Myocyte (in vitro differentiated cells): ENCODE data around the gene CAPN11. TPM values are rescaled to one million over a fixed set of nuclear protein-coding genes. Genes with fewer than 3 reads are reported as not detected.
A peak's percentile ranks its signal among the peaks of the same experiment; 100 is the strongest.

Experiments used
- DNase-seq: peaks from one replicate; pipeline ENCODE4 v3.0.0-alpha.2; 2012; ENCODE audit warnings: low read depth
- total RNA-seq: library from RNA; depleted of rRNA; stranded (reverse); fragments of >200 nt; gene quantifications from 2 replicates; pipeline ENCODE4 v1.2.3, GENCODE V29; 2014

Gene CAPN11
- total RNA-seq, 1 donor from 2014 or later: 1.0 TPM

DNA sequence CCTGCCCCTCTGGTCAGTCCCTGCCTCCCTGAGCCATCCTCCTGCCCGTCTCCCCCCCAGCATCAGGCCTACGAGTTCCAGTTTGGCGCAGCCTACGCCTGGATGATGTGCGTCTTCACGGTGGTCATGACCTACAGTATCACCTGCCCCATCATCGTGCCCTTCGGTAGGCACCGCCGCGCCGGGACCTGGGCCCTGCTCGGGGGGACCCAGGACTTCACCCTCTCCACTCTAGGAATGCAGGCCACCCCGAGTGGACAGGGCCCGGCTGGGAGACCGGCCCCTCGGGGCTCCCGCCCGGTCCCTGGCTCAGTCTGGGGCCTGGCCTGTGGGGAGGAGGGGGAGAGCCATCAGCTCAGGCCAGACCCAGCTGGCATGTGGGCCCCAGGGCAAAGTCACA is 6.1 kb upstream of the CAPN11 start:
- DNase-seq: no peak

DNA sequence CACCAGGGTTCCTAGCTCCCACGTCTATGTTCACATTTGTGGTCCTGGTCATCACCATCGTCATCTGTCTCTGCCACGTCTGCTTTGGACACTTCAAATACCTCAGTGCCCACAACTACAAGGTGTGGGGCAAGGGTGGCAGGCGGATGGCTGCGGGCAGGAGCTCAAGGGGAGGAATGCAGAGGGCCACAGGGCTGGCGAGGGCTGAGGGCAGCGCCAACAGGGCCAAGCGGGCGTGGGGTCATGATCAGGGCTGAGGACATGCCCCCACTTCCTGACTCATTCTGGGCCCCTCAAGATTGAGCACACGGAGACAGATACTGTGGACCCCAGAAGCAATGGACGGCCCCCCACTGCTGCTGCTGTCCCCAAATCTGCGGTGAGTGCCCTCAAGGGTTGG is 4.6 kb upstream of the CAPN11 start:
- no peak for DNase-seq

DNA sequence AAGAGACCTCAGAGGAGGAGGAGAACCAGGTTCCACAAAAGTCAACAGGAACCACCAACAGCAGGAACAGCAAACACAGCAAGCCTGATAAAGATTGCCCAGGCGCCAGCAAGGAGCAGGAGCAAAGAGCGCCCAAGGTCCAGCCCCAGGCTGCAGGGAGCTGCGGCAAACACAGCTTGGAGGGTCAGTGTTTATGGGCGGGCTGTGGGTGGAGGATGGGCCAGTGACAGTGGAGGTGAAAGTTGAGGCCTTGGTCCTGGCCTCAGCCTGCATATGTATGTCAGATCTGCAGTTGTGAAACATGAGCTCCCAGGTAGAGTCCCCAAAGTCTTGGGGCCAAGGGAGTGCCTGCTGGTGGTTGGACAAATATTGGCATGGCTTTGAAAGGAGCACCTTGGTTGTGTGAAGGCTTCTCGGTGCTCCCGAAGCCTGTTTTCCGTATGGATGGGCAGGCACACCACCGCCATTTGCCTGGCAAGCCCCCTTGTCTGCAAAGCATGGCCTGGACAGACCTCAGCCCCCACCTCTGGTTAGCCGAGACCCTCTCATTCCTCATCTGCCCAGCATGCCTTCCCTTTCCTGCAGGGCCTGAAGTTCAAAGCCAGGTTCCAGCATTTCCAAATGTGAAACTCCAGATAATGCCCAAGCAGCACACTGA is 2.0 kb upstream of the CAPN11 start:
- DNase-seq: no peak

DNA sequence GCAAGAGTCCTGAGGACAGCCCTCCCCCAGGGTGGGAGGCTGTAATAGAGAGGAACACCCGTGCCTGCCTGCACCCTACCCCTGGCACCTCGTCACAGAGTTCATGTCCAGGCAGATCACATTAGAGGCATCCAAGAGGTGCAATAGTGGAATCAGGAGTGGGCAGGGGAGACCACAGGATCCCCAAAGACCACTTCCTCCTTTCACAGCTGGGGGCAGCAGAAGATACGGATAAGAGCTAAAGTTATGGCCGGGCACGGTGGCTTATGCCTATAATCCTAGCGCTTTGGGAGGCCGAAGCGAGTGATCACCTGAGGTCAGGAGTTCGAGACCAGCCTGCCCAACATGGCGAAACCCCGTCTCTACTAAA is 1.5 kb upstream of the CAPN11 start:
- no peak for DNase-seq

DNA sequence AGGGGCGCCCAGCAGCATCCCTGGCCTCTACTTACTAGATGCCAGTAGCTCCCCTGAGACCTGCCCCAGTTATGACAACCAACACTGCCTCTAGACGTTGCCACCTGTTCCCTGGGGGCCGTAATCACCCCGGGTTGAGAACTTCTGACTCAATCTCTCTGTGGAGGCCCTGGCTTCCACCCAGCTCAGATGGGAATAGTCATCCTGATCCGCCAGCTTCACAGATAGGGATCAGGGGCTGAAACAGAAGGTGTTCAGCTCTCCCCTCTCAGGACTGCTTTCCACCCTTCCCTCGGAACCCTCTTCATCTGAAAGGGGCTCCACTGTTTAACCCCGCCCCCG is 3.3 kb downstream of the CAPN11 start:
- peak; percentile 79 for DNase-seq

DNA sequence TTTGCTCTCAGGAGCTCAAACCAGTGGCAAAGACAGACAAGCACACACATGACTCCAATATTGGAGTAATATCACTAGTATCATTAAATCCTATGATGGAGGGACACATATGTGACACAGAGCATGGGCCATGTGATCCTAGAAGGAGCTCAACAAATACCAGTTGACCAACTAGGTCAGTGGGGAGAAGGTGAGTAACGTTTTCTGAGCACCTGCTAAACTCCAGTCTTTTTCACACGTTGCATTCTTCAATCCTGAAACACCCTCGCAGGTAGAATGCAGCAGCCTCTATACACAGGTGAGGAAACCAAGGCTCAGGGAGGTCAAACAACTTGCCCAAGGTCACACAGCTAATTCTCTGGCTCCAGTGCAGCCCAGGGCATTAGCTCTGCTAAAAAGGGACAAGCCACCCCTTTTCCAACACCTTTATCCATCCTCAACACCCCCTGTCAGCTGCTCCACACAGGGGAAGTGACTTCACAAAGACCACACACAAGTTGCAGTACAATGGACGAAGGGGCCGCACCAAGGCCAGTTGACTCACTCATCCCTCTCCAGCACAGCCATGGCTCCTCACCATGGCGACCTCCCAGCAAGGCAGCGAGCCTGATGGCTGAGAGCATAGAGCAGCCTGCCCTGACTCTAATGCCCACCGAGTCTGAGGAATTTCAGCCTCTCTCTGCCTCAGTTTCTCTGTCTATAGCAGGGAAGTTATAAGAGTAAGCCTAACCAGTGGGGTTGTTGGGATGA is 4.4 kb downstream of the CAPN11 start:
- no peak for DNase-seq

DNA sequence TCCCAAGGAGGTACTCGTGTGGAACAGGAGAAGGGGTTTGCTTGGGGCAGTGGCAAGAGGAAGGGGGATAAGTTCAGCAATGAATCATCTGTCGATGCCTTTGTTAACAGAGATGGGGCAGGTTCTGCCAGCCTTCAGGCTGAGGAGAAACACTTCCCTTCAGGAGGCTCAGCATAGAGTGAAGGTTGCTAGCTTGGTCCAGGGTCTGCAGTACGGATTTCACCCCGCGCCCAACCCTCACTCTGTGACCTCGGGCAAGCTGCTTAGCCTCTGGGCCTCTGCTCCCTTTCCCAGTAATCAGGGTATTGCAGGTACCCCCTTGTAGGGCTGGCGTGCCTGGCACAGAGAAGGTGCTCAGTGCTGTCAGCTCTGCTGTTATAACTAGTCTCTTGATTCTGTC is 7.5 kb downstream of the CAPN11 start:
- no peak for DNase-seq

DNA sequence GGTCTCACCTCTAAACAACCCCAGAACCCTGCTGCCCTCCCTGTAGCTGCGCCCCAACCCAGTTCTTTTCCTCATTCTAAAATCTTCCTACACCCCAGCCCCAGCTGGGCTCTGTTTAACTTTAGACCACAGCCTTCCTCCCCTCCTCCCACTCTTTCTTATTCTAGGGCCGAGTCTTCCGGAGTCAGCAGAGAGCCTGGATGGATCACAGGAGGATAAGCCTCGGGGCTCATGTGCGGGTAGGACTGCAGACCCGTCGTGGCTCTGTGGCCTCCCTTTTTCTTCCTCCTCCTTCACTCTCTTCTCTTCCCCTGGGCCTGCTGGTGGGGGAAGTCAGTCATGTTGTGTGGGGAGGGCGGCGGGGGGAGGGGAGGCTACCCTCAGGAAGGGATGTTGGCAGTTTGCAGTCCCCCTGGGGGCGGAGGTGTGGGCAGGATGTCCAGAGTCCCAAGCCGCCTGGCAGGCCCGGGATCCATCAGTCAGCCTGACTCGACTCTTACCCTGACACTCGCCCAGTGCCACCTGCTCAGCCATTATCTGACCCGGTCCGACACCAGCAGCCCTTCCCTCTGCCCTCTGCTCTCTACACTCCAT is 8.1 kb downstream of the CAPN11 start:
- DNase-seq: no peak

DNA sequence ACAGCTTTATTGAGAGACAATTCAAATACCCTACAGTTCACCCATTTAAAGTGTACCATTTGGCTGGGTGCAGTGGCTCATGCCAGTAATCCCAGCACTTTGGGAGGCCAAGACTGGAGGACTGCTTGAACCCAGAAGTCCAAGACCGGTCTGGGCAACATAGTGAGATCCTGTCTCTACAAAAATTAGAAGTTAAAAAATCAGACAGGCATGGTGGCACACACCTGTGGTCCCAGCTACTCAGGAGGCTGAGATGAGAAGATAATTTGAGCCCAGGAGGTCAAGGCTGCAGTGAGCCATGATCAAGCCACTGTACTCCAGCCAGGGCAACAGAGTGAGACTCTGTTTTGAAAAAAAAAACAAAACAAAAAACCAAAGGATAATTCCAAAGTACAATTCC is 8.9 kb downstream of the CAPN11 start:
- DNase-seq: no peak

DNA sequence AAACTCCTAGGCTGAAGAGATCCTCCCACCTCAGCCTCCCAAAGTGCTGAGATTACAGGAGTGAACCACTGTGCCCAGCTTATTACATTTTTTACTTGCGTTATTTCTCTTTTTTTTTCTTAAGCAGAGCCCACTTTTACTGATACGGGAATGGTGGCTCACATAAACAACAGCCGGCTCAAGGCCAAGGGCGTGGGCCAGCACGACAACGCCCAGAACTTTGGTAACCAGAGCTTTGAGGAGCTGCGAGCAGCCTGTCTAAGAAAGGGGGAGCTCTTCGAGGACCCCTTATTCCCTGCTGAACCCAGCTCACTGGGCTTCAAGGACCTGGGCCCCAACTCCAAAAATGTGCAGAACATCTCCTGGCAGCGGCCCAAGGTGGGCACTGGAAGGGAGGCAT is 10.5 kb downstream of the CAPN11 start:
- DNase-seq: no peak

DNA sequence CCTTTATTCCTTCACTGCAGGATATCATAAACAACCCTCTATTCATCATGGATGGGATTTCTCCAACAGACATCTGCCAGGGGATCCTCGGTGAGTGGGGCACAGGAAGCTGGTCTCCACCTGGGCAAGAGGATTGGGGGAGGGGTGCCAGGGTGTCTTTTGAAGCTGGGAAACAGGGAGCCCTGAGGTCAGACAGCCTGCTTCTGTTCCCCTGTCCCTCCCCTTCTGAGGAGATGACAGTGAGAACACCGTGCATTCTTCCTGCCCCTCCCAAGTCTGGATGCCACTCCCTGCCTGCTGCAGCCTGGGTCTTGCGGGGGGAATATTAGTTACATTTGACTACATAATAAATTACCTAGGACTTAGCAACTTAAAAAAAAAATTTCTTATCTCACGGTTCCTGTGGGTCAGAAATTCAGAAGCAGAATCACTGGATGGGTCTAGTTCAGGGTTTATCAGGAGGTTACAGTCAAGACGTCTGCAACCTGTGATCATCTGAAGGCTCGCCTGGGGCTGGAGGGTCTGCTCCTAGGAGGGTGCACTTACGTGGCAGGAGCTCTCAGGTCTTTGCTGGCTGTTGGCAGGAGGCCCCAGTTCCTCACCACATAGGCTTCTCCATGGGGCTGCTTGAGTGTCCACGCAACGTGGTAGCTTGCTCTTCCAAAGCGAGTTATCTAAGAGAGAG is 11.4 kb downstream of the CAPN11 start:
- no peak for DNase-seq

DNA sequence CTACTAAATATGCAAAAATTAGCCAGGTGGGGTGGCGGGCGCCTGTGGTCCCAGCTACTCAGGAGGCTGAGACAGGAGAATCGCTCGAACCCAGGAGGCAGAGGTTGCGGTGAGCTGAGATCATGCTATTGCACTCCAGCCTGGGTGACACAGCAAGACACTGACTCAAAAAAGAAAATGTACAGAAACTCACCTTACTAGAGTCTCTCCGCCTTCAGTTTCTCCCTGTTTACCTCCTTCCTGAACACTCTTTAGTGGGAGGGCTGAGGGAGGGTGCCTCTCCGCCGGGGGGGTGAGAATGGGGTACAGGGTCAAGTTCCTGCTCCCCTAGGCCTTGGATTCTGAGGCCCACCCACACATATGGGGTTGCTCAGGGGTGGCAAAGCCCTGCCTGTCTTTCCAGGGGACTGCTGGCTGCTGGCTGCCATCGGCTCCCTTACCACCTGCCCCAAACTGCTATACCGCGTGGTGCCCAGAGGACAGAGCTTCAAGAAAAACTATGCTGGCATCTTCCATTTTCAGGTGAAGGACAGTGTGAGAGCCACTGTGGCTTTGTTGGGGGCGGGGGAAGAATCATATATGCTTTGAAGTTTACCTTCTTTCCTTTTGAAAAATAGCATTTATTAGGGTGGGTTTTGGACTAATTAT is 13.4 kb downstream of the CAPN11 start:
- DNase-seq: no peak

DNA sequence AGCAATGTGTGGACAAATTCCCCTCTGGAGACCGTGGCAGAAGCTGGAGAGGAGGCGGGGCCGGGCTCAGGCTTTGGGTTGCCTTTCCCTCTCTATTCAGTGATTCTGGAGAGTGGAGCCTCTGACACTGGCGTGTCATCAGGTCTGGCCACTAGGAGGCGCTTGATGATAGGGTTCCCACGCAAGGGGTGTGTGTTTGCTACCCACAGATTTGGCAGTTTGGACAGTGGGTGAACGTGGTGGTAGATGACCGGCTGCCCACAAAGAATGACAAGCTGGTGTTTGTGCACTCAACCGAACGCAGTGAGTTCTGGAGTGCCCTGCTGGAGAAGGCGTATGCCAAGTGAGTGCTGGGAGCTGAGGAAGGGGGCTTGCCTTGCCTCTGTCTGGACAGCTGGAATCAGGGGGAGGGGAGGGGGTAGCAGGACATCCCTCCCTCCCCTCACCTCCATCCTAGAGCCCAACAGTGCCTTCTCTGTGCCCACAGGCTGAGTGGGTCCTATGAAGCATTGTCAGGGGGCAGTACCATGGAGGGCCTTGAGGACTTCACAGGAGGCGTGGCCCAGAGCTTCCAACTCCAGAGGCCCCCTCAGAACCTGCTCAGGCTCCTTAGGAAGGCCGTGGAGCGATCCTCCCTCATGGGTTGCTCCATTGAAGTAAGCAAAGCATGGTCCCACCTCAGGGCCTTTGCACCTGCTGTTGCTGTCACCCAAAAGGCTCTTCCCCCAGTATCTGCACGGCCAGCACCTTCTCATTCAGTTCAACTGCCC is 14.3 kb downstream of the CAPN11 start:
- DNase-seq: peak; percentile 96

DNA sequence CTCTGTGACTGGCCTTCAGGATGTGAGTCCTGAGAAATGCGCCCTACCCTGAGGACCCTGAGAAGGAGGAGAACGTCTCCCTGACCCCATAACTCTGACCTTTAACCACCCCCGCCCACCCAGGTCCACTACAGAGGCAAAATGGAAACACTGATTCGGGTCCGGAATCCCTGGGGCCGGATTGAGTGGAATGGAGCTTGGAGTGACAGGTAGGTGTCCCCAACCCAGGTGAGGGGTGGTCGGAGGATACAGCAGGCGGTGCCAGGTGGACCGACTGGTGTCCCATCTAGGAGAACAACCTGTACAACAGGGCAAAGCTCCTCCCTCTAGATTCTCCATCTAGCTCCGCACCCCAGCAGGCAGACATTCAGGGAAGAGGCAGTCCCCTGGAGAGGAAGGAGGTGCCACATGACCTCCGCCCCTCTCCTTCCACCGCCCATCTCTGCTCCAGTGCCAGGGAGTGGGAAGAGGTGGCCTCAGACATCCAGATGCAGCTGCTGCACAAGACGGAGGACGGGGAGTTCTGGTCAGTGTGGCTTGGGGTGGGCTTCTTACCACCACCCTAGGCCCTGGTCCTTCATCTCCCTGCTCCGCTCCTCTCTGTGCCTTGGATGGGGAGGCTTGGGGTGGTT is 17.6 kb downstream of the CAPN11 start:
- DNase-seq: no peak

DNA sequence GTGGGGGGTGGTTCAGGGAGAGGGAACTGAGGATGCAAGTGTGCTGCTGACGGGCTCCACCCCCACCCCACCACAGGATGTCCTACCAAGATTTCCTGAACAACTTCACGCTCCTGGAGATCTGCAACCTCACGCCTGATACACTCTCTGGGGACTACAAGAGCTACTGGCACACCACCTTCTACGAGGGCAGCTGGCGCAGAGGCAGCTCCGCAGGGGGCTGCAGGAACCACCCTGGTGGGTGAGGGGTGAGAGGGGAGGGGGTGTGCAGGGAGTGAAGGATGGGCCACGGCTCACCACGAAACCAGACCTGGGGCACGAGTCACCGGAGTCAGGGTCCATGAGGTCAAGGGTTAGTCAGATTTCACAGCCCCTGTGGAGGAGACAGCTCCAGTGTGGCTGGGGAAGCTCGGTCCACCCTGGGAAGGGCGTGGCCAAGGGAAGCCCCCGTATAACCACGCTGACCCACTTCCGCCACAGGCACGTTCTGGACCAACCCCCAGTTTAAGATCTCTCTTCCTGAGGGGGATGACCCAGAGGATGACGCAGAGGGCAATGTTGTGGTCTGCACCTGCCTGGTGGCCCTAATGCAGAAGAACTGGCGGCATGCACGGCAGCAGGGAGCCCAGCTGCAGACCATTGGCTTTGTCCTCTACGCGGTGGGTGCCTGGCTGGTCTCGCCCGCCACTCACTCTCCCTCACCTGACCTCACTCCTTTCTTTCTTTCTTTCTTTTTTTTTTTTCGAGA is 18.3 kb downstream of the CAPN11 start:
- peak; percentile 40 for DNase-seq

DNA sequence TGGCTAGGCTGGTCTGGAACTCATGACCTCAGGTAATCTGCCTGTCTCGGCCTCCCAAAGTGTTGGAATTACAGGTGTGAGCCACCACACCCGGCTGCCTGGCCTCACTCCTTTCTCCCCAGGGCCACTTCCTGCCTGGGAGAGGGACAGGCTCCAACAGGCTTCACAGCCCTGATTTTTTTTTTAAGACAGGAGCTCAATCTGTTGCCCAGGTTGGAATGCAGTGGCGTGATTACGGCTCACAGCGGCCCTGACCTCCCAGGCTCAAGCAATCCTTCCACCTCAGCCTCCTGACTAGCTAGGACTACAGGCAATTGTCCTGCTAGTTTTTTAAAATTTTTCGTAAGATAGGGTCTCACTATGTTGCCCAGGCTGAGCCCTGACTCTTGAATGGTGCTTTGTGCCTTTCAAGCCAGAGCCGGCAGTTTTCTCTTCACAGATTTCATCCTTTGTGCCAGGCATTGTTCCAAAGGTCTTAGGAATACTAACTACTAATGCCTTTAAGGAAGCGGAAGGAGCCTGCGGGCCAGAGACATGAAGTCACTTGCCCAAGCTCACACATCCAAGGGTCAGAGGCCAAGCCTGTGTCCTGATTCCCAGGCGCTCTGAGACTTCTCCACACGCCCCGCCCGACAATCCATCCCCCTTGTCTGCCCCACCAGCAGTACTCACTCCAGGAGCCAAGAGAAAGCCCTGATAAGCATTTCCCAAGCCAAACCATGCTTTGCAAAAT is 19.2 kb downstream of the CAPN11 start:
- DNase-seq: no peak

DNA sequence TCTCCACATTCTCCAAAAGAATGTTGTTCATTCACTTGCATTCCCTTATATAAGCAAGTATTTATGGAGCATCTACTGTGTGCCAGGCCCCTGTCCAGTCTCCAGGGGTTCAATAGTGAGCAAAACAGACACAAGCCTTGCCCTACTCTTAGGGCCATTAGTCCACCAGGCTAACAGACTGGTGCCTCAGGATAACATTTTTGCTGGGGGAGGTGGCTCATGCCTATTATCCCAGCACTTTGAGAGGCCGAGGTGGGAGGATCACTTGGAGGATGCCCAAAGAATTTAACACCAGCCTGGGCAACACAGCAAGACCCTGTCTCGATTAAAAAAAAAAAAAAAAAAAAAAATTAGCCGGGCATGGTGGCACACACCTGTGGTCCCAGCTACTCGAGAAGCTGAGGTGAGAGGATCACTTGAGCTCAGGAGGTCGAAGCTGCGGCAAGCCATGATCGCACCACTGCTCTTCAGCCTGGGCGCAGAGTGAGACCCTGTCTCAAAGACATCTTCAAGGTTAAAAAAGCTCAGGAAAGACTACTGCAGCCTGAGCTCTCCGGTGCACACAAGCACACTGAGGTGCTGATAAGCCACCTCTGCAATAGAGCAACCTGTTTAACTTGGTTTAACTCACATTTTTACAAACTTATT is 19.9 kb downstream of the CAPN11 start:
- DNase-seq: no peak

DNA sequence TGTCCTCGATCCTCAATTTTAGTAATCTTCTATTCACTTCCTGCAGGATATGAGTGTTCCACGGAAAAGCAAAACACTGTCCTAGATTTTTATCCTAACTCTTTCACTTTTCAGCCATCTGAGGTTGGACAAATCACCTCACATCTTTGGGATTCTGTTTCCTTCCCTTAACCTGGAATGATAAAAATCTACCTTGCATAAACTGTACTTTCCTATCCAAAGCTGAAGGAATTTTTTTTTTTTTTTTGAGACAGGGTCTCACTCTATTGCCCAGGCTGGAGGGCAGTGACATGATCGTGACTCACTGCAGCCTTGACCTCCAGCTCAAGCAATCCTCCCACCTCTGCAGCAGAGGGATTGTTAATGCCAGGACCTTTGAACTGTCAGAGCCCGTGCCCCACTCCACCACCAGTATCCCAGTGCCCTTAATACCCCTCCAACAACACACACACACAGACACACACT is 20.5 kb downstream of the CAPN11 start:
- no peak for DNase-seq
